Psoas muscle (tissue), 8 donors: ENCODE results near the gene POMC. TPM values are rescaled to one million over a fixed set of nuclear protein-coding genes. Genes with fewer than 3 reads are reported as not detected.

ENCODE experiments used
- ATAC-seq, 4 donors: fragments of 200-7000 bp; cut with Tn5 transposase; one replicate each; pipeline ENCODE4 v1.9.1; 2020; ENCODE audit warnings: moderate library complexity in 3 of 4, mild to moderate bottlenecking in 2 of 4
- DNase-seq, 2 donors: peaks; one replicate each; pipeline ENCODE4 v3.0.0-alpha.2; 2020
- H3K27ac ChIP-seq: fragments of 200-600 bp; one replicate; pipeline ENCODE4 v1.8.0; 2022
- H3K27me3 ChIP-seq, 3 donors: fragments of 200-600 bp in 1 of 3; one replicate each; pipeline versions ENCODE4 v1.6.1 to v1.8.0; 2013 to 2022; ENCODE audit warnings: low read length in 2 of 3, mild to moderate bottlenecking in 2 of 3, moderate library complexity in 1 of 3; ENCODE audit not compliant: insufficient read depth in 3 of 3
- H3K36me3 ChIP-seq, 2 donors: fragments of 200-600 bp in 1 of 2; one replicate each; pipeline versions ENCODE4 v1.6.1 to v1.8.0; 2013 to 2022; ENCODE audit warnings: low read depth in 1 of 2, mild to moderate bottlenecking in 1 of 2, moderate library complexity in 1 of 2; ENCODE audit not compliant: insufficient read depth in 1 of 2
- H3K4me1 ChIP-seq: fragments of 200-600 bp; one replicate; pipeline ENCODE4 v1.8.0; 2022
- H3K4me3 ChIP-seq: fragments of 200-600 bp; one replicate; pipeline ENCODE4 v1.8.0; 2022; ENCODE audit warnings: mild to moderate bottlenecking
- H3K9me3 ChIP-seq: fragments of 200-600 bp; one replicate; pipeline ENCODE4 v1.8.0; 2022
- CTCF ChIP-seq: fragments of 200-600 bp; IDR thresholded peaks from one replicate; pipeline ENCODE4 v1.8.0; 2022; ENCODE audit warnings: antibody characterized with exemption
- WGBS, 3 donors: extraction: QIAGEN DNeasy Blood & Tissue Kit; methylation state at CpG; one replicate each; pipeline versions ENCODE4 v1.1.6 to v1.1.7; 2013; 5-methylcytosine and 5-hydroxymethylcytosine counted together
- intact Hi-C, 2 donors: fragments of 100-400 bp; cut with DNase I; formaldehyde crosslinking; loops; one replicate each; pipeline versions ENCODE4 v1.11.0 to v1.14.2; 2022
- polyA plus RNA-seq, 3 donors: library from polyadenylated mRNA; stranded (reverse); fragments of 200-250 nt; gene quantifications; one replicate each; pipeline ENCODE4 v1.2.3, GENCODE V29; 2013
- total RNA-seq, 4 donors: library from RNA; stranded (reverse); fragmentation: NEBNext Ultra II Directional in 2 of 4; extraction: Animal tissue kit (Norgen Biotek cat#: 25700) in 2 of 4; gene quantifications; one replicate each; pipeline versions ENCODE4 v1.2.1 to v1.2.4, GENCODE V29; 2021 to 2023
- donor health status: healthy with polysubstance abuse.
- donor health status: DM: no; HTN: no; CAD: no; lungs with moderate emphysema.
- donor health status: Bipolar disorder and iron deficiency.
- donor health status: healthy.
- donor health status: DM: yes; HTN: yes; CAD: no.
- donor health status: DM: no; HTN: no; CAD: no.
- donor health status: DM: no; HTN: no; CAD: no.
- donor health status: DM: yes; HTN: yes; CAD: no.

The POMC gene
- total and polyA plus RNA-seq, 7 donors = 1.8 to 15.2 (median 3.3) TPM

- Histone ChIP-seq H3K4me3 (no peak overlapping the region), H3K4me1 (no peaks in the 10 kb centered on the region), H3K9me3 (no peaks in the 10 kb centered on the region), H3K27me3 (no peaks in the 10 kb centered on the region), H3K36me3 (no peaks in the 10 kb centered on the region), H3K27ac (no peak overlapping the region)
- intact Hi-C loops = no loop called here
- DNase-seq = peak in 1 of 2 donors; percentile 20
- 71 to 83% (median 76%) methylated on average over 5 of the region's 5 CpGs for WGBS, 3 donors
- no peak for TF ChIP-seq CTCF
- ATAC-seq = no peak
Observed at GRCh38 chr2:25123682-25124081, 44.7 kb downstream of the POMC start.

GRCh38 chr2:25122367-25122766, 46.0 kb downstream of the POMC start:
- no peaks in the 10 kb centered on the region for H3K4me1 ChIP-seq
- ATAC-seq (no peak), DNase-seq (no peak)
- intact Hi-C loops = no loop called here
- WGBS, 3 donors = 95 to 98% (median 96%) methylated on average over 3 of the region's 3 CpGs
- H3K4me3 ChIP-seq = no peak overlapping the region
- H3K36me3 ChIP-seq = no peaks in the 10 kb centered on the region
- H3K27me3 ChIP-seq = no peaks in the 10 kb centered on the region
- no peak for TF ChIP-seq CTCF
- H3K9me3 ChIP-seq = no peaks in the 10 kb centered on the region
- no peak overlapping the region for H3K27ac ChIP-seq

- Histone ChIP-seq H3K4me3 (no peak overlapping the region), H3K27ac (no peak overlapping the region), H3K27me3 (no peaks in the 10 kb centered on the region), H3K9me3 (no peaks in the 10 kb centered on the region), H3K36me3 (no peaks in the 10 kb centered on the region), H3K4me1 (no peaks in the 10 kb centered on the region)
- WGBS, 3 donors = 84 to 89% (median 84%) methylated on average over 11 of the region's 11 CpGs
- ATAC-seq (no peak), DNase-seq (no peak)
- TF ChIP-seq CTCF = no peak
- intact Hi-C loops = no loop called here
Observed at GRCh38 chr2:25119263-25119662, 49.1 kb downstream of the POMC start.

- no peak overlapping the region for H3K27ac ChIP-seq
Observed at GRCh38 chr2:25116956-25117355, 51.4 kb downstream of the POMC start.

More at GRCh38 chr2:25116956-25117355, 51.4 kb downstream of the POMC start:
- H3K4me1 ChIP-seq = no peaks in the 10 kb centered on the region
- no peaks in the 10 kb centered on the region for H3K9me3 ChIP-seq
- WGBS, 3 donors = 73 to 88% (median 82%) methylated on average over 9 to 13 of the region's 13 CpGs
- ATAC-seq (peak in 1 of 4 donors; percentile 55), DNase-seq (no peak)
- intact Hi-C loops = no loop called here
- no peaks in the 10 kb centered on the region for H3K36me3 ChIP-seq
- H3K4me3 ChIP-seq = no peak overlapping the region
- H3K27me3 ChIP-seq = no peaks in the 10 kb centered on the region
- no peak for TF ChIP-seq CTCF
